B cell (primary cell): ENCODE data around the gene SORL1-AS1.

Experiments
- ATAC-seq: fragments of 200-7000 bp; cut with Tn5 transposase; one replicate; pipeline ENCODE4 v1.10.0; 2021; ENCODE audit warnings: low read depth, mild to moderate bottlenecking, moderate number of reproducible peaks, moderate library complexity
- CTCF ChIA-PET: fragments of 350-600 bp; sonication (Branson Sonifier 250); formaldehyde crosslinking; loops from one replicate; lab custom pipeline; 2021; ENCODE audit warnings: antibody characterized with exemption, inconsistent platforms; lab: Charles Lee
- POLR2A ChIA-PET: fragments of 350-600 bp; sonication (Branson Sonifier 250); formaldehyde crosslinking; loops from one replicate; lab custom pipeline; 2021; ENCODE audit warnings: antibody characterized with exemption; lab: Charles Lee
- DNase-seq: peaks from one replicate; pipeline ENCODE4 v3.0.0; 2013
- H2AFZ ChIP-seq: 2 replicates; pipeline ENCODE4 v1.6.1; 2012; ENCODE audit warnings: mild to moderate bottlenecking, low read depth, low read length; ENCODE audit not compliant: insufficient read depth, poor library complexity, severe bottlenecking
- H3K27ac ChIP-seq, 2 donors: 1 replicate in 1 of 2; 2 replicates in 1 of 2; pipeline ENCODE4 v1.5.1; 2012 to 2013; ENCODE audit warnings: low read length in 2 of 2, mild to moderate bottlenecking in 2 of 2, moderate library complexity in 1 of 2
- H3K27me3 ChIP-seq, 4 experiments: fragments of 200-600 bp in 1 of 4; sonication (generic) in 1 of 4; replicated peaks in 1 of 4; 1 replicate in 2 of 4; 2 replicates in 2 of 4; pipeline versions ENCODE4 v1.6.1 to v1.7.0; 2013 to 2016; ENCODE audit warnings: low read length in 3 of 4, mild to moderate bottlenecking in 2 of 4, mixed read lengths in 1 of 4, moderate library complexity in 1 of 4; ENCODE audit not compliant: insufficient read depth in 4 of 4, control insufficient read depth in 3 of 4; ENCODE audit errors: control extremely low read depth in 1 of 4
- H3K36me3 ChIP-seq, 2 experiments: replicated peaks in 1 of 2; 1 replicate in 1 of 2; 2 replicates in 1 of 2; pipeline versions ENCODE4 v1.6.1 to v1.7.1; 2013; ENCODE audit warnings: low read length in 1 of 2; ENCODE audit not compliant: insufficient read depth in 2 of 2, control insufficient read depth in 1 of 2; ENCODE audit errors: control extremely low read depth in 1 of 2, extremely low read depth in 1 of 2
- H3K4me1 ChIP-seq, 2 donors: fragments of 200-600 bp in 1 of 2; sonication (generic) in 1 of 2; 1 replicate in 1 of 2; 2 replicates in 1 of 2; pipeline versions ENCODE4 v1.5.1 to v1.6.1; 2013 to 2017; ENCODE audit warnings: low read length in 2 of 2; ENCODE audit not compliant: control insufficient read depth in 2 of 2, insufficient read depth in 2 of 2
- H3K4me2 ChIP-seq: replicated peaks from 2 replicates; pipeline ENCODE3; 2012; ENCODE audit warnings: mild to moderate bottlenecking, low read depth, low read length; ENCODE audit not compliant: poor library complexity, severe bottlenecking
- H3K4me3 ChIP-seq, 5 experiments: fragments of 200-600 bp in 1 of 5; sonication (generic) in 1 of 5; 1 replicate in 3 of 5; 2 replicates in 2 of 5; pipeline versions ENCODE4 v1.5.1 to v1.7.0; 2011 to 2016; ENCODE audit warnings: low read length in 4 of 5, mild to moderate bottlenecking in 4 of 5, low read depth in 2 of 5, control low read depth in 1 of 5, moderate library complexity in 1 of 5; ENCODE audit not compliant: insufficient read depth in 1 of 5; ENCODE audit errors: control extremely low read depth in 1 of 5, extremely low read depth in 1 of 5
- H3K79me2 ChIP-seq: fragments of 200-600 bp; sonication (generic); one replicate; pipeline ENCODE4 v1.6.0; 2016; ENCODE audit warnings: low read length; ENCODE audit not compliant: control insufficient read depth, insufficient read depth
- H3K9ac ChIP-seq: fragments of 200-600 bp; sonication (generic); 2 replicates; pipeline ENCODE4 v1.6.1; 2017; ENCODE audit warnings: mild to moderate bottlenecking, low read length, moderate library complexity
- H3K9me3 ChIP-seq, 3 donors: one replicate each; pipeline versions ENCODE4 v1.6.1 to v1.7.1; 2013; ENCODE audit warnings: low read length in 2 of 3; ENCODE audit not compliant: control insufficient read depth in 2 of 3, insufficient read depth in 1 of 3; ENCODE audit errors: control extremely low read depth in 1 of 3
- H4K20me1 ChIP-seq: 2 replicates; pipeline ENCODE4 v1.6.0; 2012; ENCODE audit warnings: mild to moderate bottlenecking, low read length; ENCODE audit not compliant: insufficient read depth, control insufficient read depth, poor library complexity, severe bottlenecking
- H3K27ac Mint-ChIP-seq: one replicate; pipeline ENCODE4 v1.8.0; 2021; ENCODE audit warnings: mixed read lengths
- H3K27me3 Mint-ChIP-seq: one replicate; pipeline ENCODE4 v1.8.0; 2021; ENCODE audit warnings: mixed read lengths
- H3K4me1 Mint-ChIP-seq: one replicate; pipeline ENCODE4 v1.8.0; 2021; ENCODE audit warnings: mixed read lengths
- H3K4me3 Mint-ChIP-seq: one replicate; pipeline ENCODE4 v1.8.0; 2021; ENCODE audit warnings: mixed read lengths
- H3K9me3 Mint-ChIP-seq: one replicate; pipeline ENCODE4 v1.8.0; 2022; ENCODE audit warnings: mixed read lengths; ENCODE audit not compliant: insufficient read depth
- EZH2 ChIP-seq: IDR thresholded peaks from 2 replicates; pipeline ENCODE4 v1.6.1; 2012; ENCODE audit warnings: borderline replicate concordance, low read depth, mild to moderate bottlenecking, moderate library complexity, low read length; ENCODE audit not compliant: insufficient read depth, poor library complexity, severe bottlenecking
- WGBS: methylation state at CpG from one replicate; pipeline ENCODE4 v1.1.5; 2013; ENCODE audit warnings: missing lambda C conversion rate; ENCODE audit not compliant: insufficient coverage; 5-methylcytosine and 5-hydroxymethylcytosine counted together
- intact Hi-C: fragments of 100-400 bp; cut with micrococcal nuclease; formaldehyde crosslinking; loops from one replicate; pipeline ENCODE4 v1.10.0; 2022
- TF ChIP-seq, protein P1 (sequence below): fragments of 200-600 bp; IDR thresholded peaks from one replicate; pipeline ENCODE4 v1.8.0; 2022; ENCODE audit warnings: antibody characterized with exemption, mild to moderate bottlenecking

The SORL1-AS1 gene

DNA sequence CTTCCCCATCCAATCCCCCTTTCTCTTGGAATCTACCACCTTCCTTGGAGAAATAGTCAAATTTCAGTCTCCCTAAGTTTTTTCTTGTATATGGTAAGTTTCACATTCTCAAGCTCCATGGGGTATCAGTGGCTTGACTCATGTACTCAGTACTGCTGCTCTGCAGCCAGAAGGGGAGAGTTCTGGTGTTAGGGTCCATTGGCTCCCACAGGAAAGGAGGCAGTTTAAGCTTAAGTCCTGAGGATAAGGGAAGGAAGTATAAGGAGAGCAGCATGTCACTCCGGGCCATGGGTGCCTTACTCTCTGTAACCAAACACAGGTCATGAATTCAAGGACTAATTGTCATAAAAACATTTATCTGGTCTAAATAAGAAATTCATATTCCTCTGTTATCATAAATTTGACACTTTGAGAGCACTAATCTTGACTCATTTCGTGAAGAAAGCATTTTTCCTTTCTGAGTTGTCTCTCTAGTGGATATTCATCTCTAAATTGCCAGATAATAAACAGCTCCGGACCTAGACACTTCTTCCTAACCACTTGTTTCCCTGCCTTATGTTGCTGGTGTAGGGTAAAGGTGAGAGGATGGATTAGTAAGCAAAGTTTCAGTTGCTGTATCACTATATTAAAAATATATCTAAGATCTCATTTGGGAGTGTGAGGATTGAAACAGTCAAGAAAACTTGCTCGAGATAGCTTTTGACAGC, 20.8 kb downstream of the SORL1-AS1 start:
- Histone ChIP-seq H3K4me2 (no peak overlapping the region), H3K27me3 (no peaks in the 10 kb centered on the region), H3K79me2 (no peaks in the 10 kb centered on the region), H3K27ac (no peak overlapping the region), H3K36me3 (no peaks in the 10 kb centered on the region), H3K9me3 (peaks cover 0 to 6% (median 0%) of the 10 kb centered on the region in 3 donors), H2AFZ (no peak overlapping the region), H3K9ac (no peak overlapping the region), H3K4me1 (peaks cover 34 to 43% of the 10 kb centered on the region in 2 donors), H3K4me3 (no peak overlapping the region), H4K20me1 (no peaks in the 10 kb centered on the region)
- no peak for DNase-seq
- Mint-ChIP-seq H3K27me3 (no peaks in the 10 kb centered on the region), H3K27ac (peak overlapping the region; percentile 57), H3K9me3 (no peaks in the 10 kb centered on the region), H3K4me1 (peaks cover 60% of the 10 kb centered on the region), H3K4me3 (no peak overlapping the region)
- POLR2A ChIA-PET: interaction anchor here (4.3 kb wide), 1 partner anchor 18 kb away, joined by 46 read pairs; the partner anchor contains the start of genes SORL1 and SORL1-AS1
- TF ChIP-seq EZH2: no peak
- TF ChIP-seq, protein P1, sequence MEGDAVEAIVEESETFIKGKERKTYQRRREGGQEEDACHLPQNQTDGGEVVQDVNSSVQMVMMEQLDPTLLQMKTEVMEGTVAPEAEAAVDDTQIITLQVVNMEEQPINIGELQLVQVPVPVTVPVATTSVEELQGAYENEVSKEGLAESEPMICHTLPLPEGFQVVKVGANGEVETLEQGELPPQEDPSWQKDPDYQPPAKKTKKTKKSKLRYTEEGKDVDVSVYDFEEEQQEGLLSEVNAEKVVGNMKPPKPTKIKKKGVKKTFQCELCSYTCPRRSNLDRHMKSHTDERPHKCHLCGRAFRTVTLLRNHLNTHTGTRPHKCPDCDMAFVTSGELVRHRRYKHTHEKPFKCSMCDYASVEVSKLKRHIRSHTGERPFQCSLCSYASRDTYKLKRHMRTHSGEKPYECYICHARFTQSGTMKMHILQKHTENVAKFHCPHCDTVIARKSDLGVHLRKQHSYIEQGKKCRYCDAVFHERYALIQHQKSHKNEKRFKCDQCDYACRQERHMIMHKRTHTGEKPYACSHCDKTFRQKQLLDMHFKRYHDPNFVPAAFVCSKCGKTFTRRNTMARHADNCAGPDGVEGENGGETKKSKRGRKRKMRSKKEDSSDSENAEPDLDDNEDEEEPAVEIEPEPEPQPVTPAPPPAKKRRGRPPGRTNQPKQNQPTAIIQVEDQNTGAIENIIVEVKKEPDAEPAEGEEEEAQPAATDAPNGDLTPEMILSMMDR: no peak
- CTCF ChIA-PET: interaction anchor here (0.7 to 5.2 kb wide), 3 partner anchors 11 to 97 kb away, joined by 3 to 42 read pairs (median 6); partner anchors contain the start of genes SORL1 and SORL1-AS1
- intact Hi-C loops: loop anchor here (5.0 kb wide), 1 partner anchor 60 kb away; no protein-coding TSS in a partner anchor
- no peak for ATAC-seq
- 80% methylated on average over 1 of the region's 4 CpGs for WGBS

DNA sequence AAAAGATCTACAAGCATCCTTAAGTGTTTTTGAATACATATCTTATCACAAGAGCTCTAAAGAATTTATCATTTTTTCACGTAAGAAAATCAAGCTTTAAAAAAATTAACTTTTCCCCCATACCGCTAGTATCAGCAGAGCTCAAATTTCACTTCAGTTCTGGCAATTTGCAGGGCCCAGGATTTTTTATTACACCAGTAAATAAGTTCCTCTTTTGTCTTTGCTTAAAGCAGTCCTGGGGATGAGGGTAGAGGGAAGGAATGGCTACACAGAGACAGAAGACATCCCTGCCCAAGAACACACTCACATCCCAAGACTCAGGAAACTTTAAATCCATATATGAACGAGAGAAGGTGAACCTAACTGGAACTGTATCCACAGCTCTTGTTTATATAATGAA, 23.2 kb downstream of the SORL1-AS1 start:
- Mint-ChIP-seq H3K4me1 (peaks cover 56% of the 10 kb centered on the region), H3K27me3 (no peaks in the 10 kb centered on the region), H3K4me3 (peak overlapping the region; percentile 72), H3K27ac (peak overlapping the region; percentile 88), H3K9me3 (no peaks in the 10 kb centered on the region)
- H3K79me2 ChIP-seq: no peaks in the 10 kb centered on the region
- ChIA-PET CTCF (interaction anchor here (0.7 to 5.2 kb wide), 17 partner anchors 8 to 162 kb away, joined by 3 to 42 read pairs (median 4); partner anchors contain the start of genes SC5D, SORL1 and SORL1-AS1), POLR2A (interaction anchor here (0.7 to 4.3 kb wide), 5 partner anchors 15 to 65 kb away, joined by 3 to 46 read pairs (median 6); partner anchors contain the start of genes SORL1 and SORL1-AS1)
- peaks cover 29 to 42% of the 10 kb centered on the region in 2 donors for H3K4me1 ChIP-seq
- no peak for ATAC-seq
- H3K9ac ChIP-seq: no peak overlapping the region
- H3K27me3 ChIP-seq: no peaks in the 10 kb centered on the region
- DNase-seq: peak; percentile 44
- no peak overlapping the region for H3K4me3 ChIP-seq
- intact Hi-C loops: loop anchor here (5.0 kb wide), 1 partner anchor 33 kb away; no protein-coding TSS in a partner anchor
- peak overlapping the region; percentile 51 to 78 for H3K27ac ChIP-seq
- TF ChIP-seq, protein P1: no peak
- no peak for TF ChIP-seq EZH2
- no peaks in the 10 kb centered on the region for H3K36me3 ChIP-seq
- H4K20me1 ChIP-seq: no peaks in the 10 kb centered on the region
- no peak overlapping the region for H2AFZ ChIP-seq
- peaks cover 0 to 6% (median 0%) of the 10 kb centered on the region in 3 donors for H3K9me3 ChIP-seq
- H3K4me2 ChIP-seq: peak overlapping the region; percentile 42
- no CpG with 5 or more reads among the region's 3 CpGs for WGBS
